ENCODE results near the gene DIP2C. TPM values are rescaled to one million over a fixed set of nuclear protein-coding genes. Genes with fewer than 3 reads are reported as not detected.
A peak's percentile ranks its signal among the peaks of the same experiment; 100 is the strongest.

DIP2C gene
- total RNA-seq, 1 experiment from 2014 or later: 11.0 TPM

- Mint-ChIP-seq H3K27me3 (ENCODE audit: low read depth) (peaks cover 17% of the 10 kb centered on the region), H3K4me1 (peaks cover 36% of the 10 kb centered on the region), H3K36me3 (no peaks in the 10 kb centered on the region), H3K9me3 (no peaks in the 10 kb centered on the region), H3K4me3 (peak overlapping the region; percentile 54), H3K27ac (peak overlapping the region; percentile 70; the same call in 1 of the 2 replicates)
- POLR2A ChIA-PET: no interaction called here
- ATAC-seq: peak; percentile 39
- TF ChIP-seq PRDM15 (CRISPR knock-in tag; IDR thresholded peaks at IDR 0.05): no peak
- TF ChIP-seq EMX1 (CRISPR knock-in tag; IDR thresholded peaks at IDR 0.05): no peak
- no peak for TF ChIP-seq ZNF532 (CRISPR knock-in tag; IDR thresholded peaks at IDR 0.05; ENCODE audit: borderline replicate concordance)
- TF ChIP-seq ERG (CRISPR knock-in tag; IDR thresholded peaks at IDR 0.05): no peak
- no peak for TF ChIP-seq ZNF219 (CRISPR knock-in tag; IDR thresholded peaks at IDR 0.05; ENCODE audit: borderline replicate concordance)
- TF ChIP-seq NFYB (CRISPR knock-in tag; conservative IDR thresholded peaks at IDR 0.05; ENCODE audit: low read depth): no peak
- no peak for TF ChIP-seq JUN (CRISPR knock-in tag; IDR thresholded peaks at IDR 0.05)
- no peak for TF ChIP-seq E2F1 (CRISPR knock-in tag; IDR thresholded peaks at IDR 0.05)
- no peak for TF ChIP-seq ATF3 (CRISPR knock-in tag; conservative IDR thresholded peaks at IDR 0.05)
- TF ChIP-seq CBFB (CRISPR knock-in tag; IDR thresholded peaks at IDR 0.05; ENCODE audit: low read depth): no peak
- TF ChIP-seq MAX (CRISPR knock-in tag; IDR thresholded peaks at IDR 0.05): no peak
- TF ChIP-seq TP53 (CRISPR knock-in tag; IDR thresholded peaks at IDR 0.05): no peak
- TF ChIP-seq NR1H2 (CRISPR knock-in tag; IDR thresholded peaks at IDR 0.05): no peak
- no peak for TF ChIP-seq ZNF281 (CRISPR knock-in tag; IDR thresholded peaks at IDR 0.05)
- no peak for TF ChIP-seq FOXK1 (CRISPR knock-in tag; IDR thresholded peaks at IDR 0.05)
- TF ChIP-seq ZNF512 (CRISPR knock-in tag; IDR thresholded peaks at IDR 0.05; ENCODE audit: borderline replicate concordance): no peak
- no peak for DNase-seq (ENCODE audit: low spot score)
- CTCF ChIA-PET: no interaction called here
These were observed 204.4 kb downstream of the DIP2C start for GRCh38 chr10:484925-485661.

Measured in WTC11 (cell line).